H1 (cell line): ENCODE measurements around the gene ST3GAL3. TPM values are rescaled to one million over a fixed set of nuclear protein-coding genes. Genes with fewer than 3 reads are reported as not detected.
A peak's percentile ranks its signal among the peaks of the same experiment; 100 is the strongest.

Experiments
- CTCF ChIA-PET: fragments of 300-600 bp; sonication (Branson Sonifier 250); formaldehyde crosslinking; loops from one replicate; lab custom pipeline; 2021; ENCODE audit not compliant: partially characterized antibody; lab: Charles Lee
- POLR2A ChIA-PET: fragments of 300-600 bp; sonication (Branson Sonifier 250); formaldehyde crosslinking; loops from one replicate; lab custom pipeline; 2021; ENCODE audit warnings: inconsistent platforms; ENCODE audit not compliant: partially characterized antibody; lab: Charles Lee
- DNase-seq, 2 experiments: peaks; one replicate each; pipeline versions ENCODE4 v3.0.0 to v3.0.0-alpha.2; 2010 to 2022; ENCODE audit warnings: low spot score in 2 of 2, low read depth in 1 of 2, mixed read lengths in 1 of 2
- FAIRE-seq: peaks from 2 replicates; lab custom pipeline; 2011; peaks lifted over from hg19 to GRCh38; lab: Jason Lieb, UNC
- H2AFZ ChIP-seq: 2 replicates; pipeline ENCODE4 v1.8.1; 2012; ENCODE audit warnings: low read length, inconsistent platforms
- H2AK5ac ChIP-seq: 2 replicates; pipeline ENCODE4 v1.6.1; 2013; ENCODE audit warnings: low read depth, low read length
- H2BK120ac ChIP-seq: replicated peaks from 2 replicates; pipeline ENCODE3; 2013; ENCODE audit warnings: low read depth, low read length, inconsistent platforms
- H2BK12ac ChIP-seq: 2 replicates; pipeline ENCODE4 v1.6.1; 2013; ENCODE audit warnings: low read depth, low read length
- H2BK15ac ChIP-seq: 2 replicates; pipeline ENCODE4 v1.6.1; 2013; ENCODE audit warnings: low read length
- H2BK20ac ChIP-seq: 2 replicates; pipeline ENCODE4 v1.6.1; 2013; ENCODE audit warnings: low read length
- H2BK5ac ChIP-seq: 2 replicates; pipeline ENCODE4 v1.6.1; 2013; ENCODE audit warnings: low read depth, low read length
- H3K14ac ChIP-seq: 2 replicates; pipeline ENCODE4 v1.6.1; 2013; ENCODE audit warnings: inconsistent platforms; ENCODE audit not compliant: insufficient read length
- H3K18ac ChIP-seq: 2 replicates; pipeline ENCODE4 v1.6.1; 2013; ENCODE audit warnings: low read length; ENCODE audit errors: extremely low read depth
- H3K23ac ChIP-seq: 2 replicates; pipeline ENCODE4 v1.6.1; 2013; ENCODE audit warnings: inconsistent platforms; ENCODE audit not compliant: insufficient read length
- H3K23me2 ChIP-seq: 2 replicates; pipeline ENCODE4 v1.6.1; 2013; ENCODE audit warnings: low read depth, low read length
- H3K27ac ChIP-seq: 2 replicates; pipeline ENCODE4 v1.6.1; 2011; ENCODE audit warnings: low read depth, low read length, inconsistent platforms
- H3K27me3 ChIP-seq, 4 experiments: replicated peaks in 1 of 4; 1 replicate in 1 of 4; 2 replicates in 3 of 4; pipeline versions ENCODE4 v1.6.1 to v1.8.1; 2011 to 2013; ENCODE audit warnings: low read length in 3 of 4, mild to moderate bottlenecking in 3 of 4, inconsistent platforms in 2 of 4, mixed read lengths in 2 of 4, moderate library complexity in 1 of 4; ENCODE audit not compliant: control insufficient read depth in 3 of 4, insufficient read depth in 3 of 4; ENCODE audit errors: extremely low read depth in 1 of 4
- H3K36me3 ChIP-seq, 4 experiments: 2 replicates each; pipeline versions ENCODE4 v1.6.1 to v1.8.1; 2011 to 2013; ENCODE audit warnings: mild to moderate bottlenecking in 4 of 4, low read length in 3 of 4, moderate library complexity in 2 of 4, control low read depth in 1 of 4, inconsistent platforms in 1 of 4; ENCODE audit not compliant: insufficient read depth in 4 of 4, control insufficient read depth in 2 of 4
- H3K4ac ChIP-seq: replicated peaks from 2 replicates; pipeline ENCODE3; 2013; ENCODE audit warnings: low read length, low read depth, mixed read lengths, inconsistent platforms; ENCODE audit not compliant: insufficient read length
- H3K4me1 ChIP-seq, 4 experiments: replicated peaks in 1 of 4; 1 replicate in 1 of 4; 2 replicates in 3 of 4; pipeline versions ENCODE4 v1.6.1 to v1.8.1; 2011 to 2013; ENCODE audit warnings: low read length in 3 of 4, inconsistent platforms in 2 of 4, mixed read lengths in 1 of 4; ENCODE audit not compliant: insufficient read depth in 4 of 4, control insufficient read depth in 3 of 4
- H3K4me2 ChIP-seq, 2 experiments: 2 replicates each; pipeline versions ENCODE4 v1.6.1 to v1.8.1; 2011 to 2013; ENCODE audit warnings: low read depth in 2 of 2, low read length in 2 of 2, control low read depth in 1 of 2, inconsistent platforms in 1 of 2, mild to moderate bottlenecking in 1 of 2; ENCODE audit not compliant: insufficient read depth in 1 of 2
- H3K4me3 ChIP-seq, 4 experiments: fragments of 200-600, 300-600 bp in 1 of 4; sonication (generic), shearing (Covaris generic), sonication (Bioruptor Twin) in 1 of 4; 2 replicates each; pipeline versions ENCODE4 v1.5.1 to v1.8.1; 2011 to 2016; ENCODE audit warnings: low read length in 4 of 4, low read depth in 3 of 4, control low read depth in 2 of 4, inconsistent platforms in 2 of 4, mild to moderate bottlenecking in 2 of 4, mixed read lengths in 1 of 4, moderate library complexity in 1 of 4; ENCODE audit not compliant: insufficient read depth in 2 of 4; ENCODE audit errors: extremely low read depth in 1 of 4
- H3K56ac ChIP-seq: replicated peaks from 2 replicates; pipeline ENCODE3; 2013; ENCODE audit warnings: low read depth, mild to moderate bottlenecking, mixed read lengths, low read length, inconsistent platforms; ENCODE audit not compliant: insufficient read length
- H3K79me1 ChIP-seq: 2 replicates; pipeline ENCODE4 v1.6.1; 2013; ENCODE audit warnings: low read depth, low read length, control low read depth
- H3K79me2 ChIP-seq, 2 experiments: 2 replicates each; pipeline versions ENCODE4 v1.6.1 to v1.8.1; 2012 to 2013; ENCODE audit warnings: low read length in 2 of 2, mild to moderate bottlenecking in 2 of 2, inconsistent platforms in 1 of 2; ENCODE audit not compliant: insufficient read depth in 2 of 2, control insufficient read depth in 1 of 2
- H3K9ac ChIP-seq, 4 experiments: replicated peaks in 1 of 4; 1 replicate in 1 of 4; 2 replicates in 3 of 4; pipeline versions ENCODE4 v1.6.1 to v1.8.1; 2011 to 2013; ENCODE audit warnings: low read depth in 3 of 4, low read length in 3 of 4, control low read depth in 2 of 4, mild to moderate bottlenecking in 2 of 4, moderate library complexity in 2 of 4, inconsistent platforms in 1 of 4; ENCODE audit errors: extremely low read depth in 1 of 4
- H3K9me3 ChIP-seq, 2 experiments: 2 replicates each; pipeline versions ENCODE4 v1.6.1 to v1.8.1; 2012 to 2013; ENCODE audit warnings: mild to moderate bottlenecking in 2 of 2, moderate library complexity in 2 of 2, control low read depth in 1 of 2, inconsistent platforms in 1 of 2, low read depth in 1 of 2, low read length in 1 of 2, mixed read lengths in 1 of 2; ENCODE audit not compliant: insufficient read depth in 2 of 2
- H4K20me1 ChIP-seq, 2 experiments: replicated peaks in 1 of 2; 2 replicates each; pipeline versions ENCODE3 to v1.8.1; 2011 to 2013; ENCODE audit warnings: inconsistent platforms in 2 of 2, low read length in 2 of 2, mild to moderate bottlenecking in 1 of 2; ENCODE audit not compliant: insufficient read depth in 2 of 2, control insufficient read depth in 1 of 2
- H4K5ac ChIP-seq: 2 replicates; pipeline ENCODE4 v1.6.1; 2013; ENCODE audit warnings: low read length, low read depth, mixed read lengths, inconsistent platforms; ENCODE audit not compliant: insufficient read length
- H4K8ac ChIP-seq: 2 replicates; pipeline ENCODE4 v1.8.0; 2013; ENCODE audit warnings: mild to moderate bottlenecking, moderate library complexity, low read length, inconsistent platforms; ENCODE audit not compliant: insufficient read depth; ENCODE audit errors: extremely low read depth
- H4K91ac ChIP-seq: replicated peaks from 2 replicates; pipeline ENCODE3; 2013; ENCODE audit warnings: low read length, mixed read lengths, inconsistent platforms; ENCODE audit not compliant: insufficient read length
- GABPA ChIP-seq: IDR thresholded peaks from 2 replicates; pipeline ENCODE4 v1.6.1; 2011; ENCODE audit warnings: mild to moderate bottlenecking, low read length, moderate library complexity, borderline replicate concordance; ENCODE audit not compliant: insufficient read depth
- SIN3A ChIP-seq, 2 experiments: IDR thresholded peaks in 1 of 2; conservative IDR thresholded peaks in 1 of 2; 2 replicates each; pipeline ENCODE4 v1.6.1; 2011 to 2012; ENCODE audit warnings: low read length in 2 of 2, improper control_type of control experiment in 1 of 2, low read depth in 1 of 2, mild to moderate bottlenecking in 1 of 2
- WGBS, 2 experiments: shearing (Covaris generic) in 1 of 2; methylation state at CpG; one replicate each; pipeline versions ENCODE4 v1.1.6 to v1.1.7; 2013 to 2015; ENCODE audit warnings: low lambda C conversion rate in 2 of 2, mixed read lengths in 2 of 2, inconsistent platforms in 1 of 2, low coverage in 1 of 2, missing lambda C conversion rate in 1 of 2; ENCODE audit not compliant: insufficient replicate concordance in 2 of 2, insufficient coverage in 1 of 2, insufficient read length in 1 of 2; ENCODE audit errors: extremely low coverage in 1 of 2, missing lambda C conversion rate in 1 of 2; 5-methylcytosine and 5-hydroxymethylcytosine counted together
- polyA plus RNA-seq, 7 experiments: library from polyadenylated mRNA; depleted of rRNA in 3 of 7; stranded (reverse) in 5 of 7; unstranded in 2 of 7; fragments of >200 nt in 5 of 7; fragments of 200-250 nt in 2 of 7; gene quantifications; 1 replicate in 5 of 7; 2 replicates in 1 of 7; 4 replicates in 1 of 7; pipeline versions ENCODE4 v1.2.1 to v1.2.3, GENCODE V29; 2011 to 2013; ENCODE audit warnings: missing spikeins in 2 of 7, mixed read lengths in 2 of 7
- total RNA-seq: library from RNA; stranded (reverse); fragmentation: NEBNext Ultra II Directional; extraction: Animal tissue kit (Norgen Biotek cat#: 25700); gene quantifications from 2 replicates; pipeline ENCODE4 v1.2.1, GENCODE V29; 2021

The ST3GAL3 gene
- total and polyA plus RNA-seq, 2 of the 8 experiments (the other 6 are each of a cell fraction or from before 2014, with no cell fraction given) = 6.8 to 7.0 TPM

DNA sequence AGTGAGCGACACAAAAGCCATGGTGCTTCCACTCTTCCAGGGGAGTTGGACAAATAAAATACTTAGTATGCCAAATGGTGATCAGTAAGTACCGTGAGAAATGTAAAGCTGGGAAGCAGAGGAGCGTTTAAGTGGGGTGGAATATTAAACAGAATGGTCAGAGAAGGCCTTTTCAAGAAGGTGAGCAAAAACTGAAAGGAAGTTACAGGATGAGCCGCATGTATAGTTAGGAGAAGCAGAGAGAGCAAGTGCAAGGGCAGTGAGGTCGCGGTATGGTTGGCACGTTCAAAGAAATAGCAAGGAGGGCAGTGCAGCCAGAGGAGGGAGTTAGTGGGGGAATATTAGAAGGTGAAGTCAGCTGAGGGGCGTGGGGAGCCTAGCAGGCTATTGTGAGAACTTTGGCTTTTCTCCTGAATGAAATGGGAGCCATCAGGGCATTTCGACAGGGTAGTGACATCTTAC lies 266.7 kb downstream of the ST3GAL3 start:
- H3K23me2 ChIP-seq = peaks cover 24% of the 10 kb centered on the region
- H4K8ac ChIP-seq = peak overlapping the region; percentile 59; the same call in 1 of the 2 replicates
- no peak overlapping the region for H3K14ac ChIP-seq
- no peak for FAIRE-seq
- peak overlapping the region; percentile 64 for H3K4ac ChIP-seq
- H3K4me3 ChIP-seq = peak overlapping the region; percentile 79 to 88 (median 82)
- peaks cover 14% of the 10 kb centered on the region for H3K79me1 ChIP-seq
- H3K56ac ChIP-seq = peak overlapping the region; percentile 64
- H2BK20ac ChIP-seq = no peak overlapping the region
- no peaks in the 10 kb centered on the region for H3K9me3 ChIP-seq
- peaks cover 0 to 25% of the 10 kb centered on the region in 2 experiments; a peak in 2 of 4 replicates for H3K79me2 ChIP-seq
- H4K20me1 ChIP-seq = peaks cover 4 to 24% of the 10 kb centered on the region in 2 experiments
- H2AFZ ChIP-seq = peak overlapping the region; percentile 55
- peak overlapping the region; percentile 45 for H4K91ac ChIP-seq
- H2BK120ac ChIP-seq = no peak overlapping the region
- ChIA-PET CTCF (interaction anchor here (0.6 to 9.2 kb wide), 8 partner anchors 15 to 235 kb away, joined by 3 to 79 read pairs (median 4); partner anchors contain the start of genes CCDC24 and IPO13), POLR2A (interaction anchor here (0.9 to 12.9 kb wide), 12 partner anchors 11 to 658 kb away, joined by 3 to 189 read pairs (median 4); partner anchors contain the start of genes CCDC24 and IPO13)
- H3K4me2 ChIP-seq = peak overlapping the region; percentile 81 to 85
- no peak overlapping the region for H3K27ac ChIP-seq
- no peak for DNase-seq
- peak overlapping the region; percentile 79 for H4K5ac ChIP-seq
- peaks cover 2 to 33% (median 17%) of the 10 kb centered on the region in 4 experiments; a peak in 7 of 8 replicates for H3K36me3 ChIP-seq
- peak overlapping the region in 3 of 4 experiments; percentile 50 to 62 (median 51); a peak in 5 of 7 replicates for H3K9ac ChIP-seq
- H3K4me1 ChIP-seq = peaks cover 6 to 18% (median 12%) of the 10 kb centered on the region in 4 experiments
- WGBS, 2 experiments = 44% methylated on average over 9 of the region's 9 CpGs; no CpG with 5 or more reads in 1 of the 2 experiments
- TF ChIP-seq SIN3A (conservative IDR thresholded peaks at IDR 0.05 in 1 of 2, IDR thresholded peaks at IDR 0.05 in 1 of 2; ENCODE audit: low read depth in 1 of 2, low read length in 2 of 2) = 0 out of 4 replicates have a peak, but pooled peaks of 1 of the 2 experiments have one; percentile 25
- TF ChIP-seq GABPA = no peak
- peak overlapping the region; percentile 46; the same call in 1 of the 2 replicates for H2BK15ac ChIP-seq
- H2BK12ac ChIP-seq = no peak overlapping the region
- no peak overlapping the region for H2AK5ac ChIP-seq
- no peak overlapping the region for H3K23ac ChIP-seq
- peak overlapping the region; percentile 71; the same call in 1 of the 2 replicates for H3K18ac ChIP-seq
- H2BK5ac ChIP-seq = peak overlapping the region; percentile 94; the same call in 1 of the 2 replicates
- H3K27me3 ChIP-seq = no peaks in the 10 kb centered on the region
